Stimulated activated CD8-positive, alpha-beta memory T cell treated with anti-CD3 and anti-CD28 coated beads, Interleukin-15, amount 100 ng/mL, for 1 hour (primary cell): ENCODE data around the gene POLR2L.

Experiments used
- DNase-seq: peaks from one replicate; pipeline ENCODE4 v3.0.0-alpha.2; 2020; ENCODE audit warnings: low read depth

The POLR2L gene

GRCh38 chr11:854601-855329 lies 12.4 kb upstream of the POLR2L start:
- no peak for DNase-seq

- no peak for DNase-seq
Observed at GRCh38 chr11:853682-854448, 11.5 kb upstream of the POLR2L start.

- no peak for DNase-seq
Observed at GRCh38 chr11:852762-853161, 10.4 kb upstream of the POLR2L start.

GRCh38 chr11:850775-851763 lies 8.7 kb upstream of the POLR2L start:
- no peak for DNase-seq

- DNase-seq: no peak
Observed at GRCh38 chr11:849951-850774, 7.8 kb upstream of the POLR2L start.

GRCh38 chr11:849104-849824 lies 6.9 kb upstream of the POLR2L start:
- no peak for DNase-seq

GRCh38 chr11:848380-848931 lies 6.1 kb upstream of the POLR2L start:
- no peak for DNase-seq

- no peak for DNase-seq
Observed at GRCh38 chr11:847876-848275, 5.5 kb upstream of the POLR2L start.

- no peak for DNase-seq
Observed at GRCh38 chr11:846496-847098, 4.3 kb upstream of the POLR2L start.

GRCh38 chr11:845872-846495 lies 3.7 kb upstream of the POLR2L start:
- DNase-seq: no peak

GRCh38 chr11:844693-845644 lies 2.6 kb upstream of the POLR2L start:
- no peak for DNase-seq

GRCh38 chr11:843818-844692 lies 1.7 kb upstream of the POLR2L start:
- no peak for DNase-seq

- DNase-seq: no peak
Observed at GRCh38 chr11:843086-843734, 881 bp upstream of the POLR2L start.

GRCh38 chr11:841981-842369 lies 354 bp downstream of the POLR2L start:
- no peak for DNase-seq

GRCh38 chr11:839875-840617 lies 2.3 kb downstream of the POLR2L start:
- no peak for DNase-seq

- DNase-seq: no peak
Observed at GRCh38 chr11:839280-839623, 3.1 kb downstream of the POLR2L start.
